ENCODE results near the gene SNX27. TPM values are rescaled to one million over a fixed set of nuclear protein-coding genes. Genes with fewer than 3 reads are reported as not detected.

Gene SNX27
- total RNA-seq, 1 experiment from 2014 or later = 42.2 TPM

GRCh38 chr1:151721788-151722510 lies 110.1 kb downstream of the SNX27 start:
- BruUV-seq (replicated peaks) = no TSS peak
- Histone ChIP-seq H3K36me3 (ENCODE audit: control insufficient read depth in 1 of 2, insufficient read depth in 2 of 2, low read length in 2 of 2) (no peaks in the 10 kb centered on the region), H3K4me2 (ENCODE audit: low read length) (peak overlapping the region; percentile 72), H3K9me2 (ENCODE audit: insufficient read depth) (no peaks in the 10 kb centered on the region), H2AFZ (ENCODE audit: low read depth, low read length, poor library complexity, severe bottlenecking) (peak overlapping the region; percentile 82), H3K79me2 (ENCODE audit: insufficient read depth, low read length) (no peaks in the 10 kb centered on the region), H3K27ac (ENCODE audit: low read depth, low read length) (no peak overlapping the region), H3K4me3 (replicated peaks in 1 of 2; ENCODE audit: low read depth in 1 of 2, low read length in 2 of 2) (peak overlapping the region; percentile 34 to 53), H3K9me3 (ENCODE audit: control insufficient read depth in 1 of 2, insufficient read depth in 1 of 2, low read depth in 1 of 2, low read length in 2 of 2) (no peaks in the 10 kb centered on the region), H3K9ac (ENCODE audit: low read length) (no peak overlapping the region), H3K27me3 (ENCODE audit: insufficient read depth, low read length) (peaks cover 26% of the 10 kb centered on the region), H4K20me1 (ENCODE audit: insufficient read depth) (no peaks in the 10 kb centered on the region), H3K4me1 (ENCODE audit: control insufficient read depth in 1 of 2, insufficient read depth in 2 of 2, low read length in 2 of 2) (no peaks in the 10 kb centered on the region)
- intact Hi-C loops (cut with micrococcal nuclease) = no loop called here
- DNase-seq (ENCODE audit: low read depth, low spot score) (no peak), ATAC-seq (no peak; the same call in 1 of the 2 replicates)
- TF ChIP-seq EGR1 (IDR thresholded peaks at IDR 0.05; ENCODE audit: low read depth) = no peak
- TF ChIP-seq JUND (IDR thresholded peaks at IDR 0.05) = no peak
- no peak for TF ChIP-seq ZBTB33 (IDR thresholded peaks at IDR 0.05; ENCODE audit: extremely low read depth, insufficient replicate concordance, low read length)
- TF ChIP-seq SRF (IDR thresholded peaks at IDR 0.05; ENCODE audit: low read depth) = no peak
- TF ChIP-seq ATF3 (IDR thresholded peaks at IDR 0.05) = no peak
- TF ChIP-seq ZNF274 (IDR thresholded peaks at IDR 0.05; ENCODE audit: low read depth, low read length) = no peak
- TF ChIP-seq SP1 (IDR thresholded peaks at IDR 0.05; ENCODE audit: low read depth) = no peak
- no peak for TF ChIP-seq YY1 (IDR thresholded peaks at IDR 0.05; ENCODE audit: extremely low read depth, insufficient replicate concordance, low read depth, low read length)
- no peak for TF ChIP-seq TCF7L2 (IDR thresholded peaks at IDR 0.05; ENCODE audit: borderline replicate concordance, extremely low read depth, insufficient read depth, insufficient read length)
- no peak for TF ChIP-seq CBX3 (IDR thresholded peaks at IDR 0.05; ENCODE audit: low read depth)
- TF ChIP-seq POLR2AphosphoS5 (IDR thresholded peaks at IDR 0.05; ENCODE audit: low read depth, low read length) = no peak
- TF ChIP-seq ZFX (IDR thresholded peaks at IDR 0.05) = no peak
- ChIA-PET RAD21 (ENCODE audit: low non-redundant PET in 1 of 2, low total read pairs in 2 of 2, uncharacterized antibody in 2 of 2, unreplicated experiment in 2 of 2) (interaction anchor here in 1 of 2 experiments (0.6 kb wide), 1 partner anchor 29 kb away, joined by 3 read pairs; no protein-coding TSS in a partner anchor), CTCF (no interaction called here), POLR2A (no interaction called here)

Data from HCT116 (cell line).